Measurements from ENCODE around the gene PPME1. TPM values are rescaled to one million over a fixed set of nuclear protein-coding genes. Genes with fewer than 3 reads are reported as not detected.

The PPME1 gene
- total and polyA plus RNA-seq, 9 of the 15 experiments (the other 6 are each of a cell fraction or from before 2014, with no cell fraction given) = 9.8 to 81.7 (median 37.6) TPM

DNA sequence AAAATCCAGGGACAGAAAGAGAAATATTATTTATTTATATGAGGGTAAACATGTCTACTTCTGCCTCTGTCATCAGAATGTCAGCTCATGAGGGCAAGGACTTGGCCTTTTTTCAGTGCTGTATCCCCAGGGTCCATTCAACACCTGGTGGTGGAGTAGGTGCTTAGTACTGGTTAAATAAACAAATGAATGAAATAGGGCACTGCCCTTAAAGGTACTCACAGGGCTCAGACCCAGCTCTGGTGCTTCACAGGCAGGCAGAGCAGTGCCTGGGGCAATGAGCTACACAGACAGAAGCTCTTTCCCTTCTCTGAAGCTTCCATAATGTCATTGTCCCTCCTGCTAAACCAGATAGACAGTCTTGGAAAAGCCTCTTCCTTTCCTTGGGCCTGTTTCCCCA is 109.4 kb downstream of the PPME1 start (continued):
- no peak for TF ChIP-seq RAD21 (CRISPR knock-in tag; conservative IDR thresholded peaks at IDR 0.05 in 1 of 2, IDR thresholded peaks at IDR 0.05 in 1 of 2)
- TF ChIP-seq ZFP1 (CRISPR knock-in tag; IDR thresholded peaks at IDR 0.05) = no peak
- no peak for TF ChIP-seq ZNF586 (CRISPR knock-in tag; conservative IDR thresholded peaks at IDR 0.05)
- TF ChIP-seq, protein P1, sequence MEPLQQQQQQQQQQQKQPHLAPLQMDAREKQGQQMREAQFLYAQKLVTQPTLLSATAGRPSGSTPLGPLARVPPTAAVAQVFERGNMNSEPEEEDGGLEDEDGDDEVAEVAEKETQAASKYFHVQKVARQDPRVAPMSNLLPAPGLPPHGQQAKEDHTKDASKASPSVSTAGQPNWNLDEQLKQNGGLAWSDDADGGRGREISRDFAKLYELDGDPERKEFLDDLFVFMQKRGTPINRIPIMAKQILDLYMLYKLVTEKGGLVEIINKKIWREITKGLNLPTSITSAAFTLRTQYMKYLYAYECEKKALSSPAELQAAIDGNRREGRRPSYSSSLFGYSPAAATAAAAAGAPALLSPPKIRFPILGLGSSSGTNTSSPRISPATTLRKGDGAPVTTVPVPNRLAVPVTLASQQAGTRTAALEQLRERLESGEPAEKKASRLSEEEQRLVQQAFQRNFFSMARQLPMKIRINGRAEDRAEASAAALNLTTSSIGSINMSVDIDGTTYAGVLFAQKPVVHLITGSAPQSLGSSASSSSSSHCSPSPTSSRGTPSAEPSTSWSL (CRISPR knock-in tag; IDR thresholded peaks at IDR 0.05; ENCODE audit: borderline replicate concordance) = no peak
- TF ChIP-seq, protein P2, sequence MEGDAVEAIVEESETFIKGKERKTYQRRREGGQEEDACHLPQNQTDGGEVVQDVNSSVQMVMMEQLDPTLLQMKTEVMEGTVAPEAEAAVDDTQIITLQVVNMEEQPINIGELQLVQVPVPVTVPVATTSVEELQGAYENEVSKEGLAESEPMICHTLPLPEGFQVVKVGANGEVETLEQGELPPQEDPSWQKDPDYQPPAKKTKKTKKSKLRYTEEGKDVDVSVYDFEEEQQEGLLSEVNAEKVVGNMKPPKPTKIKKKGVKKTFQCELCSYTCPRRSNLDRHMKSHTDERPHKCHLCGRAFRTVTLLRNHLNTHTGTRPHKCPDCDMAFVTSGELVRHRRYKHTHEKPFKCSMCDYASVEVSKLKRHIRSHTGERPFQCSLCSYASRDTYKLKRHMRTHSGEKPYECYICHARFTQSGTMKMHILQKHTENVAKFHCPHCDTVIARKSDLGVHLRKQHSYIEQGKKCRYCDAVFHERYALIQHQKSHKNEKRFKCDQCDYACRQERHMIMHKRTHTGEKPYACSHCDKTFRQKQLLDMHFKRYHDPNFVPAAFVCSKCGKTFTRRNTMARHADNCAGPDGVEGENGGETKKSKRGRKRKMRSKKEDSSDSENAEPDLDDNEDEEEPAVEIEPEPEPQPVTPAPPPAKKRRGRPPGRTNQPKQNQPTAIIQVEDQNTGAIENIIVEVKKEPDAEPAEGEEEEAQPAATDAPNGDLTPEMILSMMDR (IDR thresholded peaks at IDR 0.05 in 2 of 3, conservative IDR thresholded peaks at IDR 0.05 in 1 of 3; ENCODE audit: insufficient read depth in 2 of 3, low read depth in 1 of 3, low read length in 3 of 3) = no peak

DNA sequence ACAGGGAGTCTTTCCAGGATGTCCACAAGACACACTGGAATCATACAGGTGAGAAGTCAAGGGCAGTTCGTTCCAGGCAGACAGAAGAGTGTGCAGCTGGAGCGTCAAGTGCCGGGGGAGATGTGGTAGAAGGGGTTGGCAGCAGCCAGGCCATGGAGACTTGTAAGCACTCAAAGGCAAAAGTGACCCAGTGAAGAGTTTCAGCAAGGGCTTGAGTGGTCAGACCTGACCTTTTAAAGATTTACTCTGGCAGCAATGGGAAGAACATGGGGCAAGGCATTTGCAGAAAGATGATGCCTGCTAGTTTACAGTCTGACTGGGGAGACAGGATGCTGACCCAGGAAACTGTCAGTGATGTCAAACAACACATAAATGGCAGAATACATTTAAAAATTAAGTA is 111.3 kb downstream of the PPME1 start:
- H3K9me3 ChIP-seq (replicated peaks; ENCODE audit: control insufficient read depth, insufficient read depth, low read depth, low read length) = no peaks in the 10 kb centered on the region
- no peak for DNase-seq (ENCODE audit: extremely low read depth in 1 of 4, low spot score in 3 of 4)
- CTCF ChIA-PET (ENCODE audit: low intra/inter-chr PET ratio) = no interaction called here
- 0% methylated on average over 3 of the region's 3 CpGs for WGBS (ENCODE audit: insufficient coverage, low coverage, missing lambda C conversion rate)
- no peaks in the 10 kb centered on the region for H4K20me1 ChIP-seq (replicated peaks; ENCODE audit: control insufficient read depth, insufficient read depth, low read length)
- H3K4me3 ChIP-seq = no peak overlapping the region
- intact Hi-C loops (cut with micrococcal nuclease) (no loop called here), in situ Hi-C loops (cut with MboI) (no loop called here)
- peaks cover 0 to 2% of the 10 kb centered on the region in 2 experiments; a peak in 2 of 5 replicates for H3K27me3 ChIP-seq (ENCODE audit: control insufficient read depth in 2 of 2, insufficient read depth in 2 of 2, low read length in 2 of 2)
- no peaks in the 10 kb centered on the region for H3K4me1 ChIP-seq (replicated peaks in 1 of 2; ENCODE audit: control insufficient read depth in 2 of 2, insufficient read depth in 2 of 2, low read length in 2 of 2)
- H3K27ac ChIP-seq (ENCODE audit: extremely low read depth, low read depth, low read length) = no peak overlapping the region
- POLR2A ChIA-PET = no interaction called here
- H3K9me1 ChIP-seq (ENCODE audit: control insufficient read depth, insufficient read depth, low read length) = no peaks in the 10 kb centered on the region
- no peaks in the 10 kb centered on the region for H3K36me3 ChIP-seq (ENCODE audit: control insufficient read depth, insufficient read depth, low read length)
- no peak overlapping the region for H3K4me2 ChIP-seq (ENCODE audit: insufficient read depth, low read length)
- FAIRE-seq = no peak
- TF ChIP-seq CTBP1 (IDR thresholded peaks at IDR 0.05; ENCODE audit: borderline replicate concordance) (no peak), MYC (IDR thresholded peaks at IDR 0.05; ENCODE audit: low read depth, low read length) (no peak), MYC (CRISPR knock-in tag; IDR thresholded peaks at IDR 0.05; ENCODE audit: borderline replicate concordance, low read depth) (no peak), POLR2H (tag; IDR thresholded peaks at IDR 0.05; ENCODE audit: low read depth) (no peak)
- no TSS peak for BruUV-seq (replicated peaks)
- H2AFZ ChIP-seq (ENCODE audit: low read depth, low read length) = no peak overlapping the region
- no peaks in the 10 kb centered on the region for H3K79me2 ChIP-seq (ENCODE audit: control insufficient read depth, insufficient read depth, low read length)
- ATAC-seq = no peak
- no peak overlapping the region for H3K9ac ChIP-seq (ENCODE audit: insufficient read depth in 1 of 2, low read depth in 2 of 2, low read length in 2 of 2)
